ENCODE data around the gene EEF1E1.

GRCh38 chr6:8079126-8079525, 23.2 kb downstream of the EEF1E1 start:
- TF ChIP-seq POLR2A (IDR thresholded peaks at IDR 0.05) (peak; percentile 39), CTCF (IDR thresholded peaks at IDR 0.05) (no peak)
